Measurements from ENCODE around the gene ASF1A.

DNA sequence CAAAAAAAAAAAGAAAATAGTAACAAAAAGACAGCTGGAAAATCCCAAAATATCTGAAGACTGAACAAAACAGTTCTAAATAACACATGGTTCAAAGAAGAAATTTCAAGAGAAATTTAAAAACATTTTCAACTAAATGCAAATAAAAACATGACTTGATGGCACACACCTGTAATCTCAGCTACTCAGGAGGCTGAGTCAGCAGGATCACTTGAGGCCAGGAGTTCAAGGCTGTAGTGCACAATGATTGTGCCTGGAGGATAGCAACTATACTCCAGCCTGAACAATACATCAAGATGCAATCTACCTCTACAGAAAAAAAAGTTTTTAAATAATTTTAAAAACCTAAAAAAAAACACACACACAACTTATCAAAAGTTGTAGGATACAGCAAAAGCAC, 21.6 kb upstream of the ASF1A start:
- TF ChIP-seq POLR2AphosphoS5 (IDR thresholded peaks at IDR 0.05; ENCODE audit: low read depth, low read length), result no peak
- no peak for TF ChIP-seq POLR2A (IDR thresholded peaks at IDR 0.05; ENCODE audit: low read depth, low read length)
- no peak for TF ChIP-seq TAF1 (IDR thresholded peaks at IDR 0.05; ENCODE audit: borderline replicate concordance, low read depth, low read length)

Measured in GM12892 (cell line).